Measurements from ENCODE around the gene DEPP1. TPM values are rescaled to one million over a fixed set of nuclear protein-coding genes. Genes with fewer than 3 reads are reported as not detected.

DEPP1 gene
- total RNA-seq, 1 experiment from 2014 or later, result 6.8 TPM

GRCh38 chr10:44954042-44954441 is 24.6 kb downstream of the DEPP1 start:
- H3K27ac ChIP-seq, result peak overlapping the region; percentile 69; the same call in 1 of the 2 replicates
- H3K9me3 ChIP-seq (replicated peaks), result no peaks in the 10 kb centered on the region
- peaks cover 88% of the 10 kb centered on the region for H3K4me1 ChIP-seq (replicated peaks)
- no peaks in the 10 kb centered on the region for H3K27me3 ChIP-seq (replicated peaks)
- no peak overlapping the region for H3K4me3 ChIP-seq
- DNase-seq (ENCODE audit: low read depth in 1 of 2, low spot score in 2 of 2), result no peak
- H3K36me3 ChIP-seq, result peaks cover 16% of the 10 kb centered on the region

- DNase-seq (ENCODE audit: low read depth in 1 of 2, low spot score in 2 of 2), result peak; percentile 78 to 90
- H3K36me3 ChIP-seq, result peaks cover 16% of the 10 kb centered on the region
- peak overlapping the region; percentile 69 for H3K27ac ChIP-seq
- H3K4me3 ChIP-seq, result no peak overlapping the region
- H3K4me1 ChIP-seq (replicated peaks), result peaks cover 81% of the 10 kb centered on the region
- H3K27me3 ChIP-seq (replicated peaks), result no peaks in the 10 kb centered on the region
- no peaks in the 10 kb centered on the region for H3K9me3 ChIP-seq (replicated peaks)
These were observed 25.8 kb downstream of the DEPP1 start for GRCh38 chr10:44952779-44953231.

GRCh38 chr10:44951576-44952226 is 26.9 kb downstream of the DEPP1 start:
- DNase-seq (ENCODE audit: low read depth in 1 of 2, low spot score in 2 of 2), result peak in 1 of 2 experiments; percentile 37
- Histone ChIP-seq H3K4me3 (no peak overlapping the region), H3K4me1 (replicated peaks) (peaks cover 78% of the 10 kb centered on the region), H3K9me3 (replicated peaks) (no peaks in the 10 kb centered on the region), H3K36me3 (peaks cover 16% of the 10 kb centered on the region), H3K27ac (peak overlapping the region; percentile 69), H3K27me3 (replicated peaks) (no peaks in the 10 kb centered on the region)

GRCh38 chr10:44950326-44951225 is 28.0 kb downstream of the DEPP1 start:
- 0 out of 2 replicates have a peak overlapping the region, but pooled peaks have one; percentile 69 for H3K27ac ChIP-seq
- H3K36me3 ChIP-seq, result peaks cover 14% of the 10 kb centered on the region
- H3K4me3 ChIP-seq, result no peak overlapping the region
- H3K27me3 ChIP-seq (replicated peaks), result no peaks in the 10 kb centered on the region
- peak in 1 of 2 experiments; percentile 22 for DNase-seq (ENCODE audit: low read depth in 1 of 2, low spot score in 2 of 2)
- peaks cover 78% of the 10 kb centered on the region for H3K4me1 ChIP-seq (replicated peaks)
- no peaks in the 10 kb centered on the region for H3K9me3 ChIP-seq (replicated peaks)

- Histone ChIP-seq H3K9me3 (replicated peaks) (no peaks in the 10 kb centered on the region; the same call in 1 of the 2 replicates), H3K36me3 (peaks cover 10% of the 10 kb centered on the region; the same call in 1 of the 2 replicates), H3K4me3 (no peak overlapping the region), H3K27ac (no peak overlapping the region), H3K4me1 (replicated peaks) (peaks cover 76% of the 10 kb centered on the region), H3K27me3 (replicated peaks) (no peaks in the 10 kb centered on the region)
- DNase-seq (ENCODE audit: low read depth in 1 of 2, low spot score in 2 of 2), result peak in 1 of 2 experiments; percentile 29
These were observed 28.7 kb downstream of the DEPP1 start for GRCh38 chr10:44949915-44950314.

- H3K4me3 ChIP-seq, result no peak overlapping the region
- DNase-seq (ENCODE audit: low read depth in 1 of 2, low spot score in 2 of 2), result peak in 1 of 2 experiments; percentile 8
These were observed 29.3 kb downstream of the DEPP1 start for GRCh38 chr10:44949127-44949802.

GRCh38 chr10:44948642-44949041 is 30.0 kb downstream of the DEPP1 start:
- H3K27me3 ChIP-seq (replicated peaks), result no peaks in the 10 kb centered on the region
- H3K9me3 ChIP-seq (replicated peaks), result peaks cover 3% of the 10 kb centered on the region
- H3K4me1 ChIP-seq (replicated peaks), result peaks cover 65% of the 10 kb centered on the region
- H3K36me3 ChIP-seq, result peaks cover 4% of the 10 kb centered on the region; the same call in 1 of the 2 replicates
- peak in 1 of 2 experiments; percentile 8 for DNase-seq (ENCODE audit: low read depth in 1 of 2, low spot score in 2 of 2)
- no peak overlapping the region for H3K27ac ChIP-seq
- no peak overlapping the region for H3K4me3 ChIP-seq

More at GRCh38 chr10:44949127-44949802, 29.3 kb downstream of the DEPP1 start:
- H3K36me3 ChIP-seq, result peaks cover 10% of the 10 kb centered on the region; the same call in 1 of the 2 replicates
- no peaks in the 10 kb centered on the region; the same call in 1 of the 2 replicates for H3K9me3 ChIP-seq (replicated peaks)
- no peak overlapping the region for H3K27ac ChIP-seq
- H3K27me3 ChIP-seq (replicated peaks), result no peaks in the 10 kb centered on the region
- peaks cover 71% of the 10 kb centered on the region for H3K4me1 ChIP-seq (replicated peaks)

- peak in 1 of 2 experiments; percentile 19 for DNase-seq (ENCODE audit: low read depth in 1 of 2, low spot score in 2 of 2)
- Histone ChIP-seq H3K4me3 (no peak overlapping the region), H3K27me3 (replicated peaks) (no peaks in the 10 kb centered on the region), H3K9me3 (replicated peaks) (peaks cover 3% of the 10 kb centered on the region), H3K36me3 (peaks cover 4% of the 10 kb centered on the region; the same call in 1 of the 2 replicates), H3K4me1 (replicated peaks) (peaks cover 54% of the 10 kb centered on the region), H3K27ac (no peak overlapping the region)
These were observed 31.0 kb downstream of the DEPP1 start for GRCh38 chr10:44947371-44948152.

GRCh38 chr10:44946205-44946604 is 32.4 kb downstream of the DEPP1 start:
- peaks cover 3% of the 10 kb centered on the region for H3K9me3 ChIP-seq (replicated peaks)
- H3K27me3 ChIP-seq (replicated peaks), result no peaks in the 10 kb centered on the region
- peak overlapping the region; percentile 29 for H3K27ac ChIP-seq
- peaks cover 41% of the 10 kb centered on the region for H3K4me1 ChIP-seq (replicated peaks)
- peak; percentile 39 to 60 for DNase-seq (ENCODE audit: low read depth in 1 of 2, low spot score in 2 of 2)
- H3K36me3 ChIP-seq, result no peaks in the 10 kb centered on the region
- no peak overlapping the region for H3K4me3 ChIP-seq

- DNase-seq (ENCODE audit: low read depth in 1 of 2, low spot score in 2 of 2), result no peak
- H3K9me3 ChIP-seq (replicated peaks), result peaks cover 3% of the 10 kb centered on the region
- H3K4me1 ChIP-seq (replicated peaks), result peaks cover 26% of the 10 kb centered on the region
- H3K27me3 ChIP-seq (replicated peaks), result no peaks in the 10 kb centered on the region
- no peak overlapping the region for H3K27ac ChIP-seq
- H3K4me3 ChIP-seq, result no peak overlapping the region
- H3K36me3 ChIP-seq, result no peaks in the 10 kb centered on the region
These were observed 34.3 kb downstream of the DEPP1 start for GRCh38 chr10:44944354-44944753.

- Histone ChIP-seq H3K36me3 (no peaks in the 10 kb centered on the region), H3K4me1 (replicated peaks) (peaks cover 16% of the 10 kb centered on the region), H3K27me3 (replicated peaks) (no peaks in the 10 kb centered on the region), H3K9me3 (replicated peaks) (peaks cover 3% of the 10 kb centered on the region; the same call in 1 of the 2 replicates), H3K27ac (no peak overlapping the region), H3K4me3 (no peak overlapping the region)
- DNase-seq (ENCODE audit: low read depth in 1 of 2, low spot score in 2 of 2), result no peak
These were observed 38.8 kb downstream of the DEPP1 start for GRCh38 chr10:44939691-44940401.

- H3K4me1 ChIP-seq (replicated peaks), result peaks cover 24% of the 10 kb centered on the region
- no peak overlapping the region for H3K27ac ChIP-seq
- DNase-seq (ENCODE audit: low read depth in 1 of 2, low spot score in 2 of 2), result no peak
- H3K9me3 ChIP-seq (replicated peaks), result peaks cover under 1% of the 10 kb centered on the region; the same call in 1 of the 2 replicates
- no peaks in the 10 kb centered on the region for H3K36me3 ChIP-seq
- no peak overlapping the region for H3K4me3 ChIP-seq
- H3K27me3 ChIP-seq (replicated peaks), result no peaks in the 10 kb centered on the region
These were observed 39.7 kb downstream of the DEPP1 start for GRCh38 chr10:44938956-44939355.
